ENCODE measurements around the gene STXBP4. TPM values are rescaled to one million over a fixed set of nuclear protein-coding genes. Genes with fewer than 3 reads are reported as not detected.

STXBP4 gene
- total RNA-seq, 1 experiment from 2014 or later, result 16.5 TPM

GRCh38 chr17:55158439-55158838 lies 189.9 kb downstream of the STXBP4 start:
- peaks cover 0 to 3% (median 0%) of the 10 kb centered on the region in 3 experiments; a peak in 1 of 7 replicates for H3K36me3 Mint-ChIP-seq (ENCODE audit: insufficient read depth in 1 of 3, low read depth in 3 of 3)
- H2BK20ac ChIP-seq (ENCODE audit: low read depth, low read length, poor library complexity, severe bottlenecking), result no peak overlapping the region
- H4K5ac ChIP-seq (ENCODE audit: insufficient read length, low read depth, low read length), result no peak overlapping the region
- H3K9me3 Mint-ChIP-seq, result no peaks in the 10 kb centered on the region; a peak in 1 of 5 replicates
- H4K8ac ChIP-seq (replicated peaks; ENCODE audit: insufficient read length, low read depth, low read length), result no peak overlapping the region
- no peak overlapping the region for H2BK15ac ChIP-seq (ENCODE audit: low read depth, low read length)
- no peak for DNase-seq
- H3K27me3 Mint-ChIP-seq (ENCODE audit: low read depth), result no peaks in the 10 kb centered on the region
- H2AK5ac ChIP-seq (ENCODE audit: insufficient read length, low read length), result no peak overlapping the region
- H3K56ac ChIP-seq (ENCODE audit: insufficient read length, low read depth, low read length), result no peak overlapping the region
- H3T11ph ChIP-seq (ENCODE audit: low read length), result no peak overlapping the region
- H3K4me2 ChIP-seq (ENCODE audit: insufficient read depth, insufficient read length, low read length), result no peak overlapping the region
- no peak overlapping the region for H3K27ac ChIP-seq (ENCODE audit: insufficient read length, low read depth, low read length)
- H3K18ac ChIP-seq (ENCODE audit: insufficient read length, low read depth, low read length), result no peak overlapping the region
- no peaks in the 10 kb centered on the region for H3K4me1 Mint-ChIP-seq
- H3K9ac ChIP-seq (ENCODE audit: extremely low read depth, insufficient read length, low read length), result no peak overlapping the region
- no peak overlapping the region for H2BK120ac ChIP-seq (ENCODE audit: low read depth, low read length, poor library complexity, severe bottlenecking)
- H3K9me3 ChIP-seq (ENCODE audit: control insufficient read depth, low read depth, low read length), result no peaks in the 10 kb centered on the region
- H3K23ac ChIP-seq (ENCODE audit: insufficient read length, low read depth, low read length), result no peak overlapping the region
- no peaks in the 10 kb centered on the region for H3K27me3 ChIP-seq (ENCODE audit: insufficient read depth, low read length)
- H2BK12ac ChIP-seq (ENCODE audit: insufficient read length, low read depth, low read length), result no peak overlapping the region
- no peaks in the 10 kb centered on the region for H3K79me1 ChIP-seq (ENCODE audit: insufficient read depth, low read depth, low read length, poor library complexity, severe bottlenecking)
- H3K27ac Mint-ChIP-seq, result no peak overlapping the region
- H3K4ac ChIP-seq (ENCODE audit: low read depth, low read length), result no peak overlapping the region
- H3K79me2 ChIP-seq (ENCODE audit: insufficient read depth, low read length), result no peaks in the 10 kb centered on the region
- H2BK5ac ChIP-seq (ENCODE audit: insufficient read length, low read length), result no peak overlapping the region
- WGBS (ENCODE audit: extremely low coverage, insufficient read length, low lambda C conversion rate), result no CpG with 5 or more reads among the region's 2 CpGs
- no peaks in the 10 kb centered on the region for H3K4me1 ChIP-seq (ENCODE audit: insufficient read depth, low read length)
- H3K14ac ChIP-seq (ENCODE audit: insufficient read depth, low read length), result no peak overlapping the region
- H2AFZ ChIP-seq (ENCODE audit: low read length), result no peak overlapping the region
- no peaks in the 10 kb centered on the region for H4K20me1 ChIP-seq (ENCODE audit: control insufficient read depth, insufficient read depth, insufficient read length)
- no peak for TF ChIP-seq CTCF (conservative IDR thresholded peaks at IDR 0.05)
- H3K23me2 ChIP-seq (ENCODE audit: insufficient read length, low read depth, low read length, poor library complexity, severe bottlenecking), result no peaks in the 10 kb centered on the region
- H4K91ac ChIP-seq (ENCODE audit: insufficient read length, low read depth, low read length), result no peak overlapping the region
- no peak overlapping the region for H3K4me3 Mint-ChIP-seq

All from H9 (cell line).